Rectal smooth muscle tissue (tissue), 1 donor: ENCODE data around the gene FOXS1.
"Not testable (repeated sequence)": the region's sequence is repeated elsewhere in the genome, so short reads cannot be mapped to it uniquely, and the experiment has no call there.

ENCODE experiments used
- H3K27ac ChIP-seq: one replicate; pipeline ENCODE4 v1.7.0; 2013; ENCODE audit warnings: low read depth, low read length, inconsistent platforms
- H3K27me3 ChIP-seq: one replicate; pipeline ENCODE4 v1.7.0; 2013; ENCODE audit warnings: low read length; ENCODE audit not compliant: control insufficient read depth, insufficient read depth
- H3K36me3 ChIP-seq: one replicate; pipeline ENCODE4 v1.7.0; 2013; ENCODE audit warnings: low read length; ENCODE audit not compliant: control insufficient read depth, insufficient read depth
- H3K4me1 ChIP-seq: one replicate; pipeline ENCODE4 v1.7.0; 2013; ENCODE audit warnings: low read length; ENCODE audit not compliant: control insufficient read depth, insufficient read depth
- H3K4me3 ChIP-seq: one replicate; pipeline ENCODE4 v1.7.0; 2013; ENCODE audit warnings: low read length
- H3K9ac ChIP-seq: one replicate; pipeline ENCODE4 v1.7.0; 2013; ENCODE audit warnings: low read length

The FOXS1 gene

DNA sequence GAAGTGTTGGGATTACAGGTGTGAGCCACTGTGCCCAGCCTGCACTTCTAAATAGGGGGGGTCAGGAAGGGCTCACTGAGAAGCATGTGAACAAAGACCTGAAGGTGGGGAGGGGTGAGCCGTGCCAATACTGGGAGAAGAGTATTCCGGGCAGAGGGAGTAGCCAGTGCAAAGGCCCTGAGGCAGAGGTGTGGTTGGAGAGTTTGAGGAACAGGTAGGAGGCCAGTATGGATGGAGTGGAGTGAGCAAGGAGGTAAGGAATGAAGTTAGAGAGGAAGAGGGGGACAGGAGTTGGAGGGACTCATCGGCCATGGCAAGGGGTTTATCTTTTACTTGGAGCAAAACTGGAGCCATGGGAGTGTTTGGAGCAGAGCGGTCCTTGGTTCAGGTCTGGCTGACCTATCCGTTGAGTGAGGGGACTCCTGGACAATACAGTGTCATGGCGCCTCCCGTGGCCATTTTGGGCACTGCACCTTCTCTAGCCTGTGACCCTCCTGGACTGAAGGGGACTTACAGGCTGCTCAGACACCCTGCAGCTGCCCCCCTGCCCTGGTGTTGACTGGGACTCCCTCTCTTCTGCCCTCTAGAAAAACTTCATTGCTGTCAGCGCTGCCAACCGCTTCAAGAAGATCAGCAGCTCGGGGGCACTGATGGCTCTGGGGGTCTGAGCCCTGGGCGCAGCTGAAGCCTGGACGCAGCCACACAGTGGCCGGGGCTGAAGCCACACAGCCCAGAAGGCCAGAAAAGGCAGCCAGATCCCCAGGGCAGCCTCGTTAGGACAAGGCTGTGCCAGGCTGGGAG is 12.1 kb downstream of the FOXS1 start:
- Histone ChIP-seq H3K9ac (no peak overlapping the region), H3K36me3 (no peaks in the 10 kb centered on the region), H3K4me1 (peaks cover 8% of the 10 kb centered on the region), H3K27me3 (no peaks in the 10 kb centered on the region), H3K4me3 (no peak overlapping the region), H3K27ac (no peak overlapping the region)

DNA sequence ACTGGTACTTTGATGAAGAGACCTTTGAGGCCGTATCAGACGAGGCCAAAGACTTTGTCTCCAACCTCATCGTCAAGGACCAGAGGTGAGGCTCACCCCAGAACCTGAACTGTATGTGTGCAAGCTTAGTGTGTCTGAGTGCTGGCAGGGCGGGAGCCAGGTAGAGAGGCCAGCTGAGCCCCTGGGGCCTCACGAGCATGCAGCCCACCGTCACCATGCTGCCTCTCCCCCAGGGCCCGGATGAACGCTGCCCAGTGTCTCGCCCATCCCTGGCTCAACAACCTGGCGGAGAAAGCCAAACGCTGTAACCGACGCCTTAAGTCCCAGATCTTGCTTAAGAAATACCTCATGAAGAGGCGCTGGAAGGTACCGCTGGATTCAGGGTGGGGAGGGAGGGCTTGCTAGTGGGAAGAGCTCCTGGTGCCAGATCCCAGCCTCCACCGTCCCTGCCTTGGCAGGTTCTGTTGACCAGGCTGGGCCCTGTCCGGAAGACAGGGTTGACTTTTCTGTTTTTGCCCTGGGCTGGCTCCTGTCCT is 13.6 kb downstream of the FOXS1 start:
- H3K9ac ChIP-seq: no peak overlapping the region
- H3K36me3 ChIP-seq: no peaks in the 10 kb centered on the region
- H3K27ac ChIP-seq: no peak overlapping the region
- H3K4me1 ChIP-seq: peaks cover 8% of the 10 kb centered on the region
- H3K27me3 ChIP-seq: no peaks in the 10 kb centered on the region
- H3K4me3 ChIP-seq: no peak overlapping the region

DNA sequence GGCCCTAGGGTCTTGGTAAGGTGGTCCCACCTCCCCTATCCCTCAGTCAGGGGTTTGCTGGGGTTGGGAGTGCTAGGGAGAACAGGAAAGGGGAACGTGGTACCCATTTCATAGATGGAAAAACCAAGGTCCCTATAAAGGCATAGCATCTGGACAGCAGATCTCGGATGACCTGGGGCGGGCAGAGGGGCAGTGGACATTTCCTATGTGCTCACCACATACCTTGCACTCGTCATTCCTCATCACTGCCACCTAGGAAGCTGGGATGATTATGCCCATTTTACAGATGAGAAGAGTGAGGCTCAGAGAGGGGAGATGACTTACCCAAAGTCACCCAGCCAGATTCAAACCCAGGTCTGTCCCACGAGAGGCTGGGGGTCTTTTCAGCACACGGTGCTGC is 14.2 kb downstream of the FOXS1 start:
- Histone ChIP-seq H3K27ac (no peak overlapping the region), H3K4me1 (peaks cover 5% of the 10 kb centered on the region), H3K36me3 (no peaks in the 10 kb centered on the region), H3K4me3 (no peak overlapping the region), H3K27me3 (no peaks in the 10 kb centered on the region), H3K9ac (no peak overlapping the region)

DNA sequence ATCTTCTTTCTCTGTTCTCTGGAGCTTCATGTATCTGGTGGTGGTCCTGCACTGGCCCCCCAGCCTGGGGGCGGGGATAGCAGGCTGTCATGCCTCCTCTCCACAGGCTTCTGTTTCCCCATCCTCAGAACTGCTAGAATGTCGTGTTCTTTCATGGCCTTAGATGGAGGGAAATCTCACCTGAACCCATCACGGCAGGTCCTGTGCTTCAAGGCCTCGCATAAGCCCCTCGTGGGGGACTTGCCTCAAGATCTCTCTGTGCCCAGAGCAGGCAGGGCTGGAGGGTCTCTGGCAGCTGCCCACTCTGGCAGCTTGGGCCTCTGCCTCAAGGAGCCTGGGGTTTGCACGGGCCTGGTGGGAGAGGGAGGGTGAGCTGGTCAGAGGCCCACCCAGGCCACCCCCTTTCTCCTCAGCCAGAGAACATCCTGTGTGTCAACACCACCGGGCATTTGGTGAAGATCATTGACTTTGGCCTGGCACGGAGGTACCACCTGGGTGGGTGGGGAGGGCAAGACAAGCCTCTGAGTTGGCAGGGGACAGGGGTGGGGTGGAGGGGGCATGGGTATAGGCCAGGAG is 14.9 kb downstream of the FOXS1 start:
- no peak overlapping the region for H3K27ac ChIP-seq
- no peaks in the 10 kb centered on the region for H3K36me3 ChIP-seq
- H3K9ac ChIP-seq: no peak overlapping the region
- H3K4me3 ChIP-seq: no peak overlapping the region
- no peaks in the 10 kb centered on the region for H3K27me3 ChIP-seq
- H3K4me1 ChIP-seq: no peaks in the 10 kb centered on the region

DNA sequence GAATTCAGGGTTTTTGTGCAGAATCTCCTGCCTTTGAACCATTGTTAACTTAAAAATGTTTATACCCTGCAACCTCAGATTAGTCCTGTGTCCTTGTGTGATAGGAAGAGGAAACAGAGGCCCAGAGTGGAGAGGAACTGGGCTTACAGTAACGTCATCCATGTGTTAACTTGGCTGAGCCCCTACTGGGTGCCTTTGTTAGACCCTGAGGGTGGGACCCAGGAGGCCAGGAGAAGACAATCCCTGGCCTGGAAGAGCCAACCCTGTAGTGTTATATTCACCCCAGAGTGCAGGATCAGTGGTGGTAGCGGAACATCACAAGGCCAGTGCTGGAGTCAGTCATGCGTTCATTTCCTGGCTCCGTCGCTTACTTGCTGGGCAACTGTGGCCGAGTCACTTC is 15.7 kb downstream of the FOXS1 start:
- Histone ChIP-seq H3K4me1 (no peaks in the 10 kb centered on the region), H3K9ac (no peak overlapping the region), H3K27ac (no peak overlapping the region), H3K4me3 (no peak overlapping the region), H3K27me3 (no peaks in the 10 kb centered on the region), H3K36me3 (no peaks in the 10 kb centered on the region)

DNA sequence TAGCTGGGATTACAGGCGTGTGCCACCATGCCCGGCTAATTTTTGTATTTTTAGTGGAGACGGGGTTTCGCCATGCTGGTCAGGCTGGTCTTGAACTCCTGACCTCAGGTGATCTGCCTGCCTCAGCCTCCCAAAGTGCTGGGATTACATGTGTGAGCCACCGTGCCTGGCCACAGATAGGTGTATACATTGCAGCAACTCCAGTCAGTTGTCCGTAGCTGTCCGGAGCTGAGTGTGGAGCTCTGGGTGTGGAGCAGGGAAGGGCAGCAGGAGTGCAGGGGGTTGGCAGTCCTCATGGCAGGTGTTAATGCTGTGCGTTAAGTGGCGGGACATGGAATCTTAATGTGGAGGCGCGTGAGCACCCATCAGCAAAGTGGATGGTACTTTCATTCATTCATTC is 17.4 kb downstream of the FOXS1 start:
- not testable (repeated sequence) for H3K27ac ChIP-seq, H3K4me1 ChIP-seq, H3K27me3 ChIP-seq, H3K9ac ChIP-seq, H3K4me3 ChIP-seq, H3K36me3 ChIP-seq

DNA sequence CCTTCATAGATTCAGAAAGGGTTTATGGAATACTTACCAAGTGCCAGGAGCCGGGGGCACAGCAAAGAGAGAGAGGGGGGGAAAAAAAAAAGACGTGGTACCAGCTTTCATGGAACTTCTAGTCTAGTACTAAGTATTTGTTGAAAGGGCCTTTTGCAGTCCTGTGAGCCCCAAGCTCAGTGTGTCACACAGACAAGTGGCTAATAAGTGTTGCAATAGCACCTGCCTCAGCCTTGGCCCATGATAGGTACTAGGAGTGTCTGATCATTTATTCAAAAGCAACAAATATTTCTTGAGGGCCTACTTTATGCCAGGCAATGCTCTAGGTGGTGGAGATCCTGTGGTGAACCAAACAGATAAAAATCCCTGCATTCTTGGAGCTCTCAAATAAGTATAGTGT is 18.3 kb downstream of the FOXS1 start:
- no peak overlapping the region for H3K4me3 ChIP-seq
- no peaks in the 10 kb centered on the region for H3K36me3 ChIP-seq
- H3K9ac ChIP-seq: no peak overlapping the region
- H3K27me3 ChIP-seq: no peaks in the 10 kb centered on the region
- no peaks in the 10 kb centered on the region for H3K4me1 ChIP-seq
- H3K27ac ChIP-seq: no peak overlapping the region

DNA sequence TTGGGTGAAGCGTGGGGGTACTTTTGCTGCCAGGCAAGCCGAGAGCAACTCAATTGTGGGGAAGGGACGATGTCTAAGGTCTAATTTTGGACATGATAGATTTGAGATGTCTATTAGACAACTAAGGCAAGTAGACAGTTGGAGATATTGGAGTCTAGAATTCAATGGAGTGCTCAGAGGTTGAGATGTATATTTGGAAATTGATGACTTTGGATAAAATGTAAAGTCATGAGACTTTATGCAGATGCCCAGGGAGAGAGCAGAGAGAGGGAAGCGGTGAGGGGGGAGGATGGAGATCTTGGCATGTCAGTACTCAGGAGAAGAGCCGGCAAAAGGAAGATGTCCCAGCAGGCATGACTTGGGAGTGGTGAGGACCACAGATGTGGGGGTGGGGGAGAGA is 19.3 kb downstream of the FOXS1 start:
- no peak overlapping the region for H3K9ac ChIP-seq
- H3K27ac ChIP-seq: no peak overlapping the region
- no peaks in the 10 kb centered on the region for H3K4me1 ChIP-seq
- H3K36me3 ChIP-seq: no peaks in the 10 kb centered on the region
- no peaks in the 10 kb centered on the region for H3K27me3 ChIP-seq
- no peak overlapping the region for H3K4me3 ChIP-seq

DNA sequence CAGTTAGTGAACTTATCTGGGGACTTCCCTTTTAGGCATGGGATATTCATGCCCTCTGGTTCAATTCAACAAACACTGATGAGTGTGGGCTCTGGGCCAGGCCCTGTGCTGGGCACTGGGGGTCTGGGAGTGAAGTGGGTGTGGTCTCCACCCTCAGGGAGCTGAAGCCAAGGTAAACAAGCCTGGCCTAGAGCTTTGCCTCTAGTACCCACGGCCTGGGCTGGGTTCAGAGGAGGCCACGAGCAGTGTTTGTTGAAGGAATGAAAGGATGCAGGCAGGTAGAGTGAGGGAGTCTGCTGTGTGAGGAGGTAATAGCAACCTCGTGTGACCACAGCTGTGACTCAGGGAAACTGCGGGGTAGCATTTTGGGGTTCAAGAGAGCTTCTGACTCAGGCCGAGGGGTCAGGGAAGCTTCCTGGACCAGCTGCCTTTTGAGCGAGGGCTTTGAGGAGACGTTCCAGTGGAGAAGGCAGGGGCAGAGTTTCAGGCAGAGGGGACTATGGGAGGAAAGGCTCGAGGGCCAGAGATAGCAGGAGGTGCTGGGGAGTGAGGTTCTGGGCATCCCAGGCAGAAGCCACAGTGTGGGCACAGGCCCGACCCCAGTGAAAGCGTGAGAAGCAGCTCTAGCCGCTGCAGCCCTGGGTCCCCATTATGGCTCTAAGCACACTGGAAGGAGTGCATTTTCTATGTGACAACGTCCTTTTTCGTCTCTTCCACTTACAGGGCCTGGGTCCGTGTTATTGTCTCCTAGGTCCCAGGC is 20.7 kb downstream of the FOXS1 start:
- Histone ChIP-seq H3K27ac (no peak overlapping the region), H3K4me3 (no peak overlapping the region), H3K27me3 (no peaks in the 10 kb centered on the region), H3K36me3 (no peaks in the 10 kb centered on the region), H3K4me1 (no peaks in the 10 kb centered on the region), H3K9ac (no peak overlapping the region)

DNA sequence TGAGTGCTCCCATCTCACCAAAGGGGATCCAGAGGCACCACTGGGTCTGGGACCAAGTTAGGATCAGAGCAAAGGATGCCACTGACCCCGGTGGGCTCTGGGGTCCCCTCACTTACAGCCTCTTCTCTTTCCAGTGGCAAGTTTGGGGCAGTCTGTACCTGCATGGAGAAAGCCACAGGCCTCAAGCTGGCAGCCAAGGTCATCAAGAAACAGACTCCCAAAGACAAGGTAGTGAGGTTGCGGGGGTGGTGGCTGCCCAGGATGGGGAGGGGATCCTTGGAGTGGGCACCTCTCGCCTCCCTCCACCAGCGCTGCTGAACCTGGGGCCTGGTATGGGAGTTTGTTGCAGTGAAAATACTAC is 21.3 kb downstream of the FOXS1 start:
- H3K27me3 ChIP-seq: no peaks in the 10 kb centered on the region
- H3K27ac ChIP-seq: no peak overlapping the region
- H3K4me3 ChIP-seq: no peak overlapping the region
- no peaks in the 10 kb centered on the region for H3K4me1 ChIP-seq
- no peaks in the 10 kb centered on the region for H3K36me3 ChIP-seq
- H3K9ac ChIP-seq: no peak overlapping the region

DNA sequence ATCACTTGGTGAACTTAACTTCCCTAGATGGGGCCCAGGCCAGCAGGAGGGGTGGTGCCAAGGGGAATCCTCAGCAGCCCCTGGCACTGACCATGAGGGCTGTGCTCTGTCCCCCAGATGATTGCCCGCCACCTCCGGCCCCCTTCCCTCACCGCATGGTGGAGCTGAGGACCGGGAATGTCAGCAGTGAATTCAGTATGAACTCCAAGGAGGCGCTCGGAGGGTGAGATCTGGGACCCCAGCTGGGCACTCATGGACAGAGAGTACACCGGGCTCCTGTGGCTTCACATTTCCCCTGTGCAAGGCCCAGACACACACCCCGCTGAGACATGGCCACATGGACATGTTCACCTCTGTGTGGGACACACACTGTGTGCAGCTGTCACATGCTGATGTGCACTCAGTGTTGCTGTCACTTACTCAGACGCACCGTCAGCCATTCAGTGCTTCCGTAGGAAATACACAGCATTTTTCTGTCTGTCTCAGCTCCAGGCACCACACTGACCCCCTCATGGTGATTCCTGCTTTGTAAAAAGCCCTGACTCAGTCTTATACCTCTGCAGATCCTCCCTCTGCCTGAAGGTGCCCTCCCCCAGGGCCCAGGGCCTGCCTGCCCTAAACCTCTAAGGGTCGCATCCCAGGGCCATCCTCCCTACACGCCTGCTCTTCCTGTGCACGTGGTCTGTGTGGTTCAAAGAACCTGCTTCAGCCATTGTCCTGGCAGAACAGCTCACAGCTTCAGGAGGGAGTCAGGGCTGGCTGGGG is 21.9 kb downstream of the FOXS1 start:
- Histone ChIP-seq H3K36me3 (no peaks in the 10 kb centered on the region), H3K4me1 (no peaks in the 10 kb centered on the region), H3K27ac (no peak overlapping the region), H3K27me3 (no peaks in the 10 kb centered on the region), H3K4me3 (no peak overlapping the region), H3K9ac (no peak overlapping the region)
